Activated naive CD8-positive, alpha-beta T cell treated with anti-CD3 and anti-CD28 coated beads, Interleukin-2, amount 50 U/mL, for 24 hours (primary cell): ENCODE results near the gene TTC34.

Experiments
- ATAC-seq: fragments of 150-1000 bp; cut with Tn5 transposase; one replicate; pipeline ENCODE4 v1.10.0; 2021
- DNase-seq: peaks from one replicate; pipeline ENCODE4 v3.0.0; 2021
- H3K27ac Mint-ChIP-seq: one replicate; pipeline ENCODE4 v1.8.0; 2021; ENCODE audit warnings: mild to moderate bottlenecking, mixed read lengths
- H3K27me3 Mint-ChIP-seq: one replicate; pipeline ENCODE4 v1.8.0; 2021; ENCODE audit warnings: mixed read lengths
- H3K36me3 Mint-ChIP-seq: one replicate; pipeline ENCODE4 v1.8.0; 2021; ENCODE audit warnings: low read depth, mixed read lengths
- H3K4me1 Mint-ChIP-seq: one replicate; pipeline ENCODE4 v1.8.0; 2021; ENCODE audit warnings: mixed read lengths
- H3K4me3 Mint-ChIP-seq: one replicate; pipeline ENCODE4 v1.8.0; 2021; ENCODE audit warnings: mild to moderate bottlenecking, moderate library complexity, mixed read lengths
- H3K9me3 Mint-ChIP-seq: one replicate; pipeline ENCODE4 v1.8.0; 2021; ENCODE audit warnings: mixed read lengths

The TTC34 gene

DNA sequence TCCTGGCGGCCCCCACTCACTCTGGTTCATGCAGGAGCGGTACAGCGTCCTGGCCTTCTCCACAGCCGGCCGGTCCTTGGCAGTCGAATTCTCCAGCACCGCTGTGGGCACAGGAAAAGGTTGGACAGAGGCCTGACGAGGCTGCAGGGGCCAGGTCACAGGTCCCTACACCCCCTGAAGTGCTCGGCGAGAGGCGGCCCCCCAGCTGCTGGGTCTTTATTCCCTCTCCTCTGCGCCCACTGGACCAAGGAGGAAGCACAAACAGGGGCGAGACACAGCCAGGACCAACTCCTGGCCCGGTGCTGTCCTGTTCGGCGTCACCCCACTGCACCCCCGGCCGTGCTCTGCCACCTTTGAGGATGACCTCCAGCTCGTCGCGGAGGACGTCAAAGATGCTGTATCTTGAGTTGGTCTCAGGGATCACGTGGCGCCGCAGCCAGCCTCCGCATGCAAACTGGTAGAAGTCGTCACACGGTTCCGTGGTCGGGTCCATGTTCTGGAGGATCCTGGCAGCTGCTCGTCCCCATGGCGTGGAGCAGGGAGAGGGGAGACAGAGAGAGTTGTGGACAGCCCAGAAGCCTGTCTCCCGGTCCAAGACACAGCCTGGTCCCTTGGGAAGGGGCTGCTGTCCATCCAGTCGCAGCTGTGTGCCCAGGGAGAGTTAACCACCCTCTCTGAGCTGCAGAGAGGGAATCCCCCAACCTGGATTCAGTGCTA is 192.0 kb downstream of the TTC34 start:
- DNase-seq: no peak
- Mint-ChIP-seq H3K27me3 (no peaks in the 10 kb centered on the region), H3K27ac (no peak overlapping the region), H3K9me3 (peaks cover 8% of the 10 kb centered on the region), H3K4me3 (no peak overlapping the region), H3K36me3 (peaks cover 1% of the 10 kb centered on the region), H3K4me1 (no peaks in the 10 kb centered on the region)
- no peak for ATAC-seq

- ATAC-seq (no peak), DNase-seq (no peak)
- Mint-ChIP-seq H3K9me3 (no peaks in the 10 kb centered on the region), H3K4me1 (no peaks in the 10 kb centered on the region), H3K27ac (no peak overlapping the region), H3K4me3 (no peak overlapping the region), H3K36me3 (no peaks in the 10 kb centered on the region), H3K27me3 (no peaks in the 10 kb centered on the region)
Observed at GRCh38 chr1:2607641-2608091, 193.8 kb downstream of the TTC34 start.

DNA sequence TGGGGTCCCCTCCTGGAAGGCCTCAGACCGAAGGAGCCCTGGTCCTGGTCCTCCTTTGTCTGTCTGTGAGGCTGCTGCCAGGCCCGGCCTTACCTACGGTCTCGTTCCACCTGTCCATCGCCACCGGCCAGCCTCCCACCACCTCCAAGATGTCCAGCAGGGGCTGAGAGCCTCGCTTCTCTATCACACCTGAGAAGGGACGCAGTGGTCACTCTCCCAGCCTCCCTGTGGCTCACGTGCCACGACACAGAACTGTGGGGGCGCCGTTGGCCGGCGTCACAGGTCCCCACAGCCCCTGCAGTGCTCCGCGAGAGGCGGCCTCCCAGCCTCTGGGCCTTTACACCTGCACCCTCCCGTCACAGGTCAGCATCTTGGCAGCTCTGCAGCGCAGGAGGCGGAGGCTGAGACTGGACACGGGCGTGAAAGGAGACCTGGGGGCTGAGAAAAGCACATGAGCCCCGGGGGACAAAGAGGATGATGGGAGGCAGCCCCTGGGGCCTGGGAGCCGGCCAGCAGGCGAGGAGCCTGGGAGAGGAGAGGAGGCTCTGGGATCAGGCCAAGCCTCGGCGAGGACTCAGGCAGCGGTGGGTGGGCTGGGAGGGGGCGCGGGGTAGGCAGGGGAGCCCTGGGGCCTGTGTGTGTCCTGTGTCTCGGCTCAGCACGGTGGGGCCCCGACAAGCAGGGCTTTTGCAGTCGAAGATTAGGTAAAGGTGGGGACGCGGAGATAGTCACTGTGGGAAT is 194.4 kb downstream of the TTC34 start:
- DNase-seq: no peak
- Mint-ChIP-seq H3K36me3 (no peaks in the 10 kb centered on the region), H3K4me1 (no peaks in the 10 kb centered on the region), H3K9me3 (no peaks in the 10 kb centered on the region), H3K27ac (no peak overlapping the region), H3K27me3 (peaks cover 3% of the 10 kb centered on the region), H3K4me3 (no peak overlapping the region)
- ATAC-seq: no peak

DNA sequence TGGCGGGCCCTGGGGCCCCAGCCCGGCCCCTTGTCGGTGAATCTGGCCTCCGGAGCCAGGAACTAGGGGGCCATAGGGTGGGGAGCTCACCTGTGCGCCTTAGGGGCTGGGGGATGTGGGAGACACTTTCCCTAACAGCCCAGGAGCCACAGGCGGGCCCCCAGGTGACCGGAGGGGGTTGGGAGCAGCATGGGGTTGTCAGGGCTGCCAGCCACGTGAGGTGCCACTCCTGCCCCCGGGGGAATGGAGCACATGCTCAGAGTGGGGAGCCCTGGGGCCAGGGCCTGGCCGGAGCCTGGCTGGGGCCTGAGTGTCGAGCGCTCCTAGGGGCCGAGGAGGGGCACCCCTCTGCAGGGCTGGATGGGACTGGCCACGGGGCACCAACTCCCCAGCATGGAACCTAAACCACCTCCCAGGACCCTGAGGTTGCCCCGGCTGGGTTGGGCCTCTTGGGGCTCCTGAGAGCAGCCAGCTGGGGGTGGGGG is 195.1 kb downstream of the TTC34 start:
- peaks cover 3% of the 10 kb centered on the region for H3K27me3 Mint-ChIP-seq
- no peaks in the 10 kb centered on the region for H3K9me3 Mint-ChIP-seq
- ATAC-seq (no peak), DNase-seq (no peak)
- no peaks in the 10 kb centered on the region for H3K36me3 Mint-ChIP-seq
- no peak overlapping the region for H3K27ac Mint-ChIP-seq
- H3K4me1 Mint-ChIP-seq: no peaks in the 10 kb centered on the region
- no peak overlapping the region for H3K4me3 Mint-ChIP-seq

- Mint-ChIP-seq H3K27me3 (peaks cover 3% of the 10 kb centered on the region), H3K27ac (no peak overlapping the region), H3K4me3 (no peak overlapping the region), H3K36me3 (no peaks in the 10 kb centered on the region), H3K9me3 (no peaks in the 10 kb centered on the region), H3K4me1 (no peaks in the 10 kb centered on the region)
- no peak for ATAC-seq
- DNase-seq: no peak
Observed at GRCh38 chr1:2605509-2606395, 195.7 kb downstream of the TTC34 start.

GRCh38 chr1:2604844-2605508 is 196.5 kb downstream of the TTC34 start:
- Mint-ChIP-seq H3K9me3 (no peaks in the 10 kb centered on the region), H3K36me3 (no peaks in the 10 kb centered on the region), H3K27ac (no peak overlapping the region), H3K27me3 (peaks cover 3% of the 10 kb centered on the region), H3K4me3 (no peak overlapping the region), H3K4me1 (no peaks in the 10 kb centered on the region)
- ATAC-seq (no peak), DNase-seq (no peak)

GRCh38 chr1:2604156-2604843 is 197.2 kb downstream of the TTC34 start:
- Mint-ChIP-seq H3K9me3 (no peaks in the 10 kb centered on the region), H3K4me3 (no peak overlapping the region), H3K27ac (no peak overlapping the region), H3K27me3 (peaks cover 3% of the 10 kb centered on the region), H3K36me3 (no peaks in the 10 kb centered on the region), H3K4me1 (no peaks in the 10 kb centered on the region)
- no peak for DNase-seq
- ATAC-seq: no peak

GRCh38 chr1:2603521-2604155 is 197.9 kb downstream of the TTC34 start:
- Mint-ChIP-seq H3K9me3 (peaks cover 2% of the 10 kb centered on the region), H3K27me3 (peaks cover 3% of the 10 kb centered on the region), H3K27ac (no peak overlapping the region), H3K4me1 (no peaks in the 10 kb centered on the region), H3K4me3 (no peak overlapping the region), H3K36me3 (no peaks in the 10 kb centered on the region)
- DNase-seq (no peak), ATAC-seq (no peak)

GRCh38 chr1:2602866-2603520 is 198.5 kb downstream of the TTC34 start:
- DNase-seq: no peak
- Mint-ChIP-seq H3K27ac (no peak overlapping the region), H3K4me3 (no peak overlapping the region), H3K36me3 (no peaks in the 10 kb centered on the region), H3K9me3 (peaks cover 4% of the 10 kb centered on the region), H3K4me1 (no peaks in the 10 kb centered on the region), H3K27me3 (peaks cover 3% of the 10 kb centered on the region)
- ATAC-seq: no peak

DNA sequence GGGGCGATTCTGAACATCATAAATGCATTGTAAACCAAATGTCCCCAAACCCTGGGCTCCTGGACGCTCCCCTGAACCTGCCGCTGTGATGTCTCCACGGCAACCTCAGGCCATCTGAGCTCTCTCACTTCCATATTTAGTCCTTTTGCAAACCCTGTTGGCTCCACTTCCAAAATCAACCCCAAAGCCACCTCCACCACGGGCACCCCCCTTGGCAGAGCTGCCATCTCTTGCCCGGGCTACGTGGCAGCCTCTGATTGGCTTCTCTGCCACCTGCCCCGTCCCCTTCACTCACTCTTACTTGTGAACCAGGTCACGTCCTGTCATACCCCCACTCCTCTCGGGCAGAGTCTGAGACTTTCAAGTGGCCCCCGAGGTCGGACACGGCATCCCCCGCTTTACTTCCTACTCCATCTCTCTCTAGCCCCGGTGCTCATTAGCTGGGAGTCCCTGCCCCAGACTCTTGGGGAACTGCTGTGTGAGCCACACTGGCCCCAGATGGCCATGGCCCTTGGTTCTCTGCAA is 199.1 kb downstream of the TTC34 start:
- no peaks in the 10 kb centered on the region for H3K4me1 Mint-ChIP-seq
- ATAC-seq (no peak), DNase-seq (no peak)
- H3K4me3 Mint-ChIP-seq: no peak overlapping the region
- no peaks in the 10 kb centered on the region for H3K36me3 Mint-ChIP-seq
- peaks cover 4% of the 10 kb centered on the region for H3K9me3 Mint-ChIP-seq
- H3K27me3 Mint-ChIP-seq: peaks cover 3% of the 10 kb centered on the region
- H3K27ac Mint-ChIP-seq: no peak overlapping the region

DNA sequence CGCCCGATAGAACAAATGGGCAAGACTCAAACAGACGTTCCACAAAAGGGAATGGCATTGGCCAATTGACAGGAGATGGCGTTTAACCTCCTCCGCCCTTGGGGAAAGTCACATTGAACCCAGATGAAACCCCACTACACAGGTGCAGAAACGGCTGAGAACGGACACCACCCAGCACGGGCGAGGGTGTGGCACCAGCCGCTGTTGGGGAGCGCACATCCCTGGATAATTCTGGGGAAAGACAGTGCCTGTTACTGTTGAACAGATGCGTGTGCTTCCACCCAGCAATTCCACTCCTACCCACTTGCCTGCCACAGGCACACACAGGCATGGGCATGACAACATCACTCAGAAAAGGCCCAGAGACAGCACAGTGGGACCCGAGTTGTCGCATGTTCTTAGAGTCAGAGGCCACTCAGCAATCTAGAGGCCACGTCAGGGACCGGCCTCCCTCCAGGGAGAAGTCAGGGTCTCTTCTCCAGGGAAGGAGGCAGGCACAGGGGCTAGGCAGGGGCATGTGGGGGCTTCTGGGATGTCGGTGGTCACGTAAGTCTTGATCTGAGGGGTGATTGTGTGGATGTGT is 199.7 kb downstream of the TTC34 start:
- ATAC-seq: no peak
- Mint-ChIP-seq H3K36me3 (no peaks in the 10 kb centered on the region), H3K27me3 (peaks cover 3% of the 10 kb centered on the region), H3K27ac (no peak overlapping the region), H3K4me3 (no peak overlapping the region), H3K4me1 (no peaks in the 10 kb centered on the region), H3K9me3 (peaks cover 4% of the 10 kb centered on the region)
- DNase-seq: no peak

- Mint-ChIP-seq H3K27me3 (peaks cover 3% of the 10 kb centered on the region), H3K36me3 (no peaks in the 10 kb centered on the region), H3K4me1 (no peaks in the 10 kb centered on the region), H3K4me3 (no peak overlapping the region), H3K27ac (no peak overlapping the region), H3K9me3 (peaks cover 4% of the 10 kb centered on the region)
- ATAC-seq (no peak), DNase-seq (no peak)
Observed at GRCh38 chr1:2598329-2598931, 203.1 kb downstream of the TTC34 start.
